Neural crest cell (in vitro differentiated cells): ENCODE data around the gene USE1. TPM values are rescaled to one million over a fixed set of nuclear protein-coding genes. Genes with fewer than 3 reads are reported as not detected.

Experiments
- DNase-seq: peaks from one replicate; pipeline ENCODE4 v3.0.0; 2021; ENCODE audit warnings: low read depth, mixed read lengths, low spot score
- H3K27ac Mint-ChIP-seq: one replicate; pipeline ENCODE4 v1.8.0; 2021; ENCODE audit warnings: mild to moderate bottlenecking, mixed read lengths; ENCODE audit not compliant: unreplicated experiment
- H3K27me3 Mint-ChIP-seq: 2 replicates; pipeline ENCODE4 v1.8.0; 2021; ENCODE audit warnings: low read depth, mild to moderate bottlenecking, mixed read lengths
- H3K36me3 Mint-ChIP-seq: 2 replicates; pipeline ENCODE4 v1.8.0; 2021; ENCODE audit warnings: low read depth, mild to moderate bottlenecking, mixed read lengths
- H3K4me1 Mint-ChIP-seq: 2 replicates; pipeline ENCODE4 v1.8.0; 2021; ENCODE audit warnings: mixed read lengths
- H3K4me3 Mint-ChIP-seq: one replicate; pipeline ENCODE4 v1.8.0; 2021; ENCODE audit warnings: mild to moderate bottlenecking, mixed read lengths
- H3K9me3 Mint-ChIP-seq: 2 replicates; pipeline ENCODE4 v1.8.0; 2021; ENCODE audit warnings: mixed read lengths
- CTCF ChIP-seq: fragments of 200-600 bp; sonication (generic); conservative IDR thresholded peaks from 2 replicates; pipeline ENCODE4 v1.5.0; 2021; ENCODE audit warnings: antibody characterized with exemption, mild to moderate bottlenecking
- total RNA-seq: library from RNA; stranded (reverse); gene quantifications from 2 replicates; pipeline ENCODE4 v1.2.1, GENCODE V29; 2021

USE1 gene
- total RNA-seq, 1 donor from 2014 or later: 15.7 TPM

GRCh38 chr19:17197666-17198065 is 17.5 kb upstream of the USE1 start:
- H3K4me1 Mint-ChIP-seq: no peaks in the 10 kb centered on the region
- peaks cover 3% of the 10 kb centered on the region for H3K9me3 Mint-ChIP-seq
- no peak for TF ChIP-seq CTCF
- DNase-seq: no peak
- H3K27ac Mint-ChIP-seq: no peak overlapping the region
- no peak overlapping the region for H3K4me3 Mint-ChIP-seq
- no peaks in the 10 kb centered on the region for H3K27me3 Mint-ChIP-seq
- H3K36me3 Mint-ChIP-seq: peaks cover 41% of the 10 kb centered on the region

GRCh38 chr19:17200408-17201079 is 14.6 kb upstream of the USE1 start:
- Mint-ChIP-seq H3K4me3 (no peak overlapping the region), H3K9me3 (peaks cover 3% of the 10 kb centered on the region), H3K27me3 (no peaks in the 10 kb centered on the region), H3K27ac (no peak overlapping the region), H3K36me3 (peaks cover 42% of the 10 kb centered on the region), H3K4me1 (no peaks in the 10 kb centered on the region)
- DNase-seq: no peak
- TF ChIP-seq CTCF: no peak

DNA sequence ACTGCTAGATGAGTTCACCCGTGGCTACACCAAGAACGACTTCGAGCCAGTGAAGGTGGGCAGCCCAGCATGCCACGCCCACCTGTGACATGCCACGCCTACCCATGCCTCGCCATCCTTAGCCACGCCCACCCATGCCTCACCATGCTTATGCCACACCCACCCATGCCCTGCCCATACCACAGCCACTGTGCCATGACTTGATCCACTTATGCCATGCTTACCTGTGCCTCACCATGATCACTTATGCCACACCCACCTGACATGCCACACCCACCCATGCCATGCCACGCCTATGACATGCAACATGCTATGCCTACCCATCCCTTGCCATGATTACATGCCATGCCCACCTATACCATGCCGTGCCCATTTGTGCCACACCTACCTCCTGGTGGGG is 12.9 kb upstream of the USE1 start:
- TF ChIP-seq CTCF: no peak
- Mint-ChIP-seq H3K27ac (no peak overlapping the region), H3K27me3 (no peaks in the 10 kb centered on the region), H3K9me3 (no peaks in the 10 kb centered on the region), H3K36me3 (peaks cover 36% of the 10 kb centered on the region), H3K4me1 (no peaks in the 10 kb centered on the region), H3K4me3 (no peak overlapping the region)
- no peak for DNase-seq

GRCh38 chr19:17202713-17203112 is 12.4 kb upstream of the USE1 start:
- H3K9me3 Mint-ChIP-seq: no peaks in the 10 kb centered on the region
- peak overlapping the region; percentile 31 for H3K4me3 Mint-ChIP-seq
- TF ChIP-seq CTCF: no peak
- H3K36me3 Mint-ChIP-seq: peaks cover 33% of the 10 kb centered on the region
- no peak overlapping the region for H3K27ac Mint-ChIP-seq
- H3K27me3 Mint-ChIP-seq: no peaks in the 10 kb centered on the region
- no peak for DNase-seq
- H3K4me1 Mint-ChIP-seq: no peaks in the 10 kb centered on the region

GRCh38 chr19:17205237-17206140 is 9.7 kb upstream of the USE1 start:
- Mint-ChIP-seq H3K36me3 (peaks cover 33% of the 10 kb centered on the region), H3K27ac (no peak overlapping the region), H3K4me3 (peak overlapping the region; percentile 38), H3K27me3 (no peaks in the 10 kb centered on the region), H3K9me3 (no peaks in the 10 kb centered on the region), H3K4me1 (no peaks in the 10 kb centered on the region)
- DNase-seq: peak; percentile 34
- peak; percentile 66 for TF ChIP-seq CTCF
